ENCODE data around the gene PRADC1.

The PRADC1 gene

DNA sequence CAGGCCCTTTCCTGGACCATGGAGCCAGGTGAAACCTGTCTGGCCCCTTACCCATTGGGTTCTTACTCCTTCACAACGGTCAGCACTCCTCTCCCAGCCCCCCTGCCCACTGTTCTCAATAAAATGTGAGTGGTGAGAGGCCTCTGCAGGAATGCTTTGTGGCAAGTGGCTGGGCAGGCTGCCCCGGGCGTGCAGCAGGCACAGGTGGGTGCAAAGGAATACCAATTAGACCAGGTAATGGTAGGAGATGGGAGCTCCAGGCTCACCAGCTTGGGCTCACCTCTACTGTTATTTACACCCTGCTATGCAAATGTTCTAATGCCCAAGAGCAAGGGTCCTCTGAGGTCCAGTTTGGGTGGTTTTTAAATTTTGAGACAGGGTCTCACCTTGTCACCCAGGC is 6.0 kb downstream of the PRADC1 start:
- H3K4me3 ChIP-seq (ENCODE audit: control insufficient read depth, low read depth, low read length) = no peak overlapping the region
- no peak for DNase-seq (ENCODE audit: low read depth)
- TF ChIP-seq, protein P1, sequence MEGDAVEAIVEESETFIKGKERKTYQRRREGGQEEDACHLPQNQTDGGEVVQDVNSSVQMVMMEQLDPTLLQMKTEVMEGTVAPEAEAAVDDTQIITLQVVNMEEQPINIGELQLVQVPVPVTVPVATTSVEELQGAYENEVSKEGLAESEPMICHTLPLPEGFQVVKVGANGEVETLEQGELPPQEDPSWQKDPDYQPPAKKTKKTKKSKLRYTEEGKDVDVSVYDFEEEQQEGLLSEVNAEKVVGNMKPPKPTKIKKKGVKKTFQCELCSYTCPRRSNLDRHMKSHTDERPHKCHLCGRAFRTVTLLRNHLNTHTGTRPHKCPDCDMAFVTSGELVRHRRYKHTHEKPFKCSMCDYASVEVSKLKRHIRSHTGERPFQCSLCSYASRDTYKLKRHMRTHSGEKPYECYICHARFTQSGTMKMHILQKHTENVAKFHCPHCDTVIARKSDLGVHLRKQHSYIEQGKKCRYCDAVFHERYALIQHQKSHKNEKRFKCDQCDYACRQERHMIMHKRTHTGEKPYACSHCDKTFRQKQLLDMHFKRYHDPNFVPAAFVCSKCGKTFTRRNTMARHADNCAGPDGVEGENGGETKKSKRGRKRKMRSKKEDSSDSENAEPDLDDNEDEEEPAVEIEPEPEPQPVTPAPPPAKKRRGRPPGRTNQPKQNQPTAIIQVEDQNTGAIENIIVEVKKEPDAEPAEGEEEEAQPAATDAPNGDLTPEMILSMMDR (IDR thresholded peaks at IDR 0.05; ENCODE audit: control insufficient read depth, insufficient read depth, low read depth, low read length, missing control alignments) = no peak

DNA sequence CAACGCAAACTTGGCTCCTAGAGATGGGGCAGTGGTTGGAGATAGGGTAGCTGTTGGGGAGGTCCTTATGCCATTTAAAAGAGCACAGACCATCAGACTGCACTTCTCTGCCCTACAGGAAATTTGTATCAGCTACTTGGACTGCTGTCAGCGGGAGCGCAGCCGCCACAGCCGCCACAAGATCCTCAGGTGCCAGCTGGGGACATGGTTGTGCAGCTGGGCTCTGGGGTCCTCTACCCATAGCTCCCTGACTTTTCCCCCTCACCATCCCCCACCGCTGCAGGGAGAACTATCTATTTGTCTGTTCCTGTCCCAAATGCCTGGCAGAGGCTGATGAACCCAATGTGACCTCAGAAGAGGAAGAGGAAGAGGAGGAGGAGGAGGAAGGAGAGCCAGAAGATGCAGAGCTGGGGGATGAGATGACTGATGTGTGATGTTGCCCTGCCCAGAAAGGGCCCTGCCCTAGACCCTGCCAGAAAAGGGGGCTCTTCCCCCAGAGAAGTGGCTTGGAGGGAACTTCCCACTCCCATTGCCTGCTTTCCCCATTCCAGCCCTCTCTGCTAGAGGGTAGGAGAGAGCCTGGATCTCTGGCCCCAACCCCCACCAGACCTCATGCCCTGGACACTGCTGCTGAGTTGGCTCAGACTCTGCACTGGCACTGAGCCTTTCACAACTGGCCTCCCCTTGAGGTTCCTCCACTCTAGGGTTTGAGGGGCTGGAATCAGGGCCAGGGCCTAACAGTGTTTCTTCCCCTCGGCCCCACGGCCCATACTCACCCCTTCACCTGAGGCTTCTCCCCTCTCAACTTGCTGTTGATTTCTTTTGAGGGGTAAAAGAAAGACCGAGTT is 7.3 kb downstream of the PRADC1 start:
- DNase-seq (ENCODE audit: low read depth) = no peak
- no peak overlapping the region for H3K4me3 ChIP-seq (ENCODE audit: control insufficient read depth, low read depth, low read length)
- TF ChIP-seq, protein P1 (IDR thresholded peaks at IDR 0.05; ENCODE audit: control insufficient read depth, insufficient read depth, low read depth, low read length, missing control alignments) = no peak

DNA sequence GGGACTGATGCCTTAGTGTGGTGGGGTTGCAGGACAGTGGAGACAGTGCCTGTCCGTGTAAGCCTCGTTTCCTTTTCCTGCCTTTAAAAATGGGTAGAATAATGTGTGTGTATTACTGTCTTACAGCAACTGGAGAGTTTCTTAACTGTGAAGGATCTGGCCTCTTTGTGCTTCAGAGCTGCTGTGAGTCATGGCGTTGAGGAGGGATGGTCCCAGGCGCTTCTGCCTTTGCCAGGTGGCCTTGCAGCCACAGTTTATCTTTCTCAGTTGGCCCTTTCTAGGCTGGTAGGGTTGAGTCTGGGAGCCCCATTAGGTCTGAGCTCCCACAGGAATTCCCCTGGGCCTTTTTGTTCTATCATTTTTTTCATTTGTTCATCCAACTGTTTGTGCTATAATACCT is 9.2 kb downstream of the PRADC1 start:
- TF ChIP-seq, protein P1 (IDR thresholded peaks at IDR 0.05; ENCODE audit: control insufficient read depth, insufficient read depth, low read depth, low read length, missing control alignments) = no peak
- H3K4me3 ChIP-seq (ENCODE audit: control insufficient read depth, low read depth, low read length) = no peak overlapping the region
- DNase-seq (ENCODE audit: low read depth) = no peak

DNA sequence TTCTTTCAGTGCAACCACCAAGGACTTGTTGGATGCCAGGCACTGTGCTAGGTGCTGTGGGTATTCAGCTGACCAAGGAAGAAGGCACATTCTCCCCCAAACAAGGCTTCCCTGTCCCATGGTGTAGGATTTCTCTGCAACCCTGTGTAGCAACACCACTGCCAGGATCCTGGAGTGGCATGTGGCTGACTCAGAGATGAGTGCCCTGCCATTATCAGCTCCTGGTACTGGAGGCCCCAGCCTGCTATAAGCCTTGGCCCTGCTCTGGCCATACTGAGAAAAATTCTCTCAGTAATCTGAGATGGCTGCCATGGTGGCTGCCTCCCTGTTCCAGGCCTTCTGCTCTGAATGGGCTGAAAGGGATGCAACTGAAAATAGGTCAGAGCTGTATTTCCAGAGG is 14.7 kb downstream of the PRADC1 start:
- DNase-seq (ENCODE audit: low read depth) = no peak
- H3K4me3 ChIP-seq (ENCODE audit: control insufficient read depth, low read depth, low read length) = no peak overlapping the region
- TF ChIP-seq, protein P1 (IDR thresholded peaks at IDR 0.05; ENCODE audit: control insufficient read depth, insufficient read depth, low read depth, low read length, missing control alignments) = no peak

DNA sequence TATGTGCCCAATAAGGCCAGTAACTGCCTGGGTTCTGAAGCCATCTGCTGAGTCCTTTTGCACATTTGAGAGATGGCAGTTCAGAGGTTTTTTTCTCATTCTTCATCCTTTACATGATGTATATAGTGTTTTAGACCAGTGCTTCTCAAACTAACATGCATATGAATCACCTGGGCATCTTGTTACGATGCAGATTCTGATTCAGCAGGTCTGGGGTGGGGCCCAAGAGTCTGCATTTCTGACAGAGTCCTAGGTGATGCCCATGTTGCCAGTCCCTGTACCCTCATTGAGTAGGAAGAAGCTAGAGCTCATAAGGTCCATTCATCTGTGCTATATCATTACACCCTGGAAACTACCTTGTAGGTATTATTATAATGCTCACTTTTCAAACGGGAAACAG is 15.2 kb downstream of the PRADC1 start:
- TF ChIP-seq, protein P1 (IDR thresholded peaks at IDR 0.05; ENCODE audit: control insufficient read depth, insufficient read depth, low read depth, low read length, missing control alignments) = no peak

DNA sequence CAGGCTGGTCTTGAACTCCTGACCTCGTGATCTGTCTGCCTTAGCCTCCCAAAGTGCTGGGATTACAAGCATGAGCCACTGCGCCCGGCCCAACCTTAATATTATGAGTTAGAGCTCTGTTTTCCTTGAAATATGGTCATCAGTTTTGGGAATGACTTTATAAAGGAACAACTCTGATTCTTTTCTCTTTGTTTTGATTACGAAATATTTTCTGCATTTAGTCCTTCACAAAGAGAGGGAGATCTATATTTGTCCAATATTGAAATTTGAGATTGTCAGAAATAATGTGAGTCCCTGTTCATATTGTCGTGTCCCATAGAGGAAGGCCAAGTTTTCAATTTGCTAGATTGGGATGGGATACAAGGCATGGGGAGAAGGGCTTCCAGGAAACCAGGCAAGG is 15.9 kb downstream of the PRADC1 start:
- DNase-seq (ENCODE audit: low read depth) = no peak
- TF ChIP-seq, protein P1 (IDR thresholded peaks at IDR 0.05; ENCODE audit: control insufficient read depth, insufficient read depth, low read depth, low read length, missing control alignments) = no peak
- H3K4me3 ChIP-seq (ENCODE audit: control insufficient read depth, low read depth, low read length) = no peak overlapping the region

More for the DNA sequence above, 15.2 kb downstream of the PRADC1 start:
- no peak overlapping the region for H3K4me3 ChIP-seq (ENCODE audit: control insufficient read depth, low read depth, low read length)
- no peak for DNase-seq (ENCODE audit: low read depth)
